ENCODE measurements around the gene RPL12.

DNA sequence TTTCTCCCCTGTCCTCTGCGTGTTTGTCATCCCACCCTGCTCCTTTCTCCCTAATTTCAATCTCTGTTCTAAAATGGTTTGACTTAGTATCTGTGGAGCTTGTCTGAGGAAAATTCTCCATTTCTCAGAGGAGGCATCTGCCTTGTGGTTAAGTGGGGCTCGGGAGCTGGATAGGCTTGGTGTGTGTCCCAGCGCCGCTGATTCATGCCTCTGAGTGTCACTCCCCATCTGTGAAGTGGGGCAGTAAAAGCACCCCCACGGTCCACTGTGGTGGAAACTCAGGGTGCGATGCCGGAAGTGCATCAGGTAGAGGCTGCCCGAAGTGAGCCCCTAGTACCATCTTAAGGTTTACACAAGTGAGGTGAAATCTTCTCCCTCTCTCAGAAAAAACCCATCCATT, 37.7 kb upstream of the RPL12 start:
- TF ChIP-seq POLR2AphosphoS5 (IDR thresholded peaks at IDR 0.05; ENCODE audit: borderline replicate concordance, low read depth, low read length) (no peak), EZH2 (IDR thresholded peaks at IDR 0.05) (no peak), FOXP2 (optimal IDR thresholded peaks at IDR 0.05; ENCODE audit: control extremely low read depth, extremely low read length, insufficient read depth) (no peak)

All from SK-N-MC (cell line).